HepG2 (cell line): ENCODE results near the gene JAG1. TPM values are rescaled to one million over a fixed set of nuclear protein-coding genes. Genes with fewer than 3 reads are reported as not detected.

Experiments used
- AFF4 ChIP-seq: sonication (generic); formaldehyde crosslinking; IDR thresholded peaks from 2 replicates; pipeline ENCODE4 v1.4.0; 2020; ENCODE audit warnings: missing genetic modification reagents
- BCL6 ChIP-seq: IDR thresholded peaks from 2 replicates; pipeline ENCODE4 v1.6.1; 2016; ENCODE audit warnings: missing genetic modification reagents, missing compliant biosample characterization
- JDP2 ChIP-seq: sonication (generic); formaldehyde crosslinking; IDR thresholded peaks from 2 replicates; pipeline ENCODE4 v1.8.1; 2022; ENCODE audit warnings: missing genetic modification reagents, borderline replicate concordance
- JUNB ChIP-seq: sonication (generic); formaldehyde crosslinking; IDR thresholded peaks from 2 replicates; pipeline ENCODE4 v1.8.0; 2022; ENCODE audit warnings: missing genetic modification reagents, mild to moderate bottlenecking, borderline replicate concordance
- MLXIP ChIP-seq: sonication (generic); formaldehyde crosslinking; IDR thresholded peaks from 2 replicates; pipeline ENCODE4 v1.9.0; 2021; ENCODE audit warnings: missing genetic modification reagents, borderline replicate concordance
- ONECUT2 ChIP-seq: sonication (generic); formaldehyde crosslinking; IDR thresholded peaks from 2 replicates; pipeline ENCODE4 v1.4.0; 2020; ENCODE audit warnings: missing genetic modification reagents
- RBFOX2 ChIP-seq: fragments of 200-400 bp; formaldehyde crosslinking; IDR thresholded peaks from 2 replicates; pipeline ENCODE4 v1.6.1; 2017; ENCODE audit warnings: low read depth, mild to moderate bottlenecking, low read length
- REXO4 ChIP-seq: sonication (generic); formaldehyde crosslinking; IDR thresholded peaks from 2 replicates; pipeline ENCODE4 v1.8.0; 2022; ENCODE audit warnings: missing genetic modification reagents, mild to moderate bottlenecking, borderline replicate concordance
- SALL2 ChIP-seq: sonication (generic); formaldehyde crosslinking; IDR thresholded peaks from 2 replicates; pipeline ENCODE4 v1.8.1; 2023; ENCODE audit warnings: mild to moderate bottlenecking, missing genetic modification reagents, inconsistent platforms
- TCF12 ChIP-seq, 2 experiments: fragments of 450-650 bp in 1 of 2; sonication (generic) in 1 of 2; formaldehyde crosslinking in 1 of 2; IDR thresholded peaks; 2 replicates each; pipeline versions ENCODE4 v1.6.1 to v1.8.0; 2017 to 2022; ENCODE audit warnings: antibody characterized with exemption in 1 of 2, mild to moderate bottlenecking in 1 of 2, missing genetic modification reagents in 1 of 2, moderate library complexity in 1 of 2
- TEAD3 ChIP-seq: optimal IDR thresholded peaks from 2 replicates; pipeline ENCODE3; 2016; ENCODE audit warnings: borderline replicate concordance
- ZNF20 ChIP-seq: sonication (generic); formaldehyde crosslinking; IDR thresholded peaks from 2 replicates; pipeline ENCODE4 v1.4.0; 2020; ENCODE audit warnings: mild to moderate bottlenecking, moderate library complexity, missing genetic modification reagents
- ZNF230 ChIP-seq: sonication (generic); formaldehyde crosslinking; IDR thresholded peaks from 2 replicates; pipeline ENCODE4 v1.4.0; 2020; ENCODE audit warnings: mild to moderate bottlenecking, missing genetic modification reagents
- ZNF446 ChIP-seq: sonication (generic); formaldehyde crosslinking; IDR thresholded peaks from 2 replicates; pipeline ENCODE4 v1.5.0; 2020; ENCODE audit warnings: mild to moderate bottlenecking, missing genetic modification reagents
- ZNF691 ChIP-seq: sonication (generic); formaldehyde crosslinking; IDR thresholded peaks from 2 replicates; pipeline ENCODE4 v1.4.0; 2020; ENCODE audit warnings: missing genetic modification reagents, low read depth, mild to moderate bottlenecking, borderline replicate concordance
- ZNF709 ChIP-seq: sonication (generic); formaldehyde crosslinking; IDR thresholded peaks from 2 replicates; pipeline ENCODE4 v1.5.0; 2020; ENCODE audit warnings: mild to moderate bottlenecking, missing genetic modification reagents
- ZNF746 ChIP-seq: sonication (generic); formaldehyde crosslinking; IDR thresholded peaks from 2 replicates; pipeline ENCODE4 v1.8.0; 2022; ENCODE audit warnings: mild to moderate bottlenecking, missing genetic modification reagents
- ZSCAN29 ChIP-seq: sonication (generic); formaldehyde crosslinking; conservative IDR thresholded peaks from 2 replicates; pipeline ENCODE4 v1.4.0; 2020; ENCODE audit warnings: mild to moderate bottlenecking, missing genetic modification reagents
- polyA plus RNA-seq, 8 experiments: library from polyadenylated mRNA; depleted of rRNA in 3 of 8; stranded (reverse) in 7 of 8; unstranded in 1 of 8; fragments of >200 nt; fragmentation: Illumina TruSeq in 4 of 8; extraction: Trizol in 4 of 8; gene quantifications; 2 replicates each; pipeline versions ENCODE4 v1.2.1 to v1.2.3, GENCODE V29; 2011 to 2016; ENCODE audit warnings: low read depth in 4 of 8, missing spikeins in 1 of 8, mixed read lengths in 1 of 8; ENCODE audit not compliant: insufficient read depth in 1 of 8
- total RNA-seq, 5 experiments: library from RNA; depleted of rRNA; stranded (reverse); fragments of >200 nt; fragmentation: Illumina TruSeq; extraction: Trizol; gene quantifications; 2 replicates each; pipeline ENCODE4 v1.2.3, GENCODE V29; 2016; ENCODE audit warnings: low read depth in 1 of 5
- TF ChIP-seq, protein P1 (sequence below): sonication (generic); formaldehyde crosslinking; IDR thresholded peaks from 2 replicates; pipeline ENCODE4 v1.4.0; 2020; ENCODE audit warnings: mild to moderate bottlenecking, missing genetic modification reagents
- TF ChIP-seq, protein P2 (sequence below): sonication (generic); formaldehyde crosslinking; IDR thresholded peaks from 2 replicates; pipeline ENCODE4 v1.4.0; 2020; ENCODE audit warnings: missing genetic modification reagents

JAG1 gene
- total and polyA plus RNA-seq, 2 of the 13 experiments (the other 11 are each of a cell fraction or from before 2014, with no cell fraction given), result 47.1 to 56.3 TPM

GRCh38 chr20:10672624-10673127 is 1.1 kb downstream of the JAG1 start (continued):
- TF ChIP-seq BCL6 (CRISPR knock-in tag), result 0 out of 2 replicates have a peak, but pooled peaks have one; percentile 45
- TF ChIP-seq, protein P1, sequence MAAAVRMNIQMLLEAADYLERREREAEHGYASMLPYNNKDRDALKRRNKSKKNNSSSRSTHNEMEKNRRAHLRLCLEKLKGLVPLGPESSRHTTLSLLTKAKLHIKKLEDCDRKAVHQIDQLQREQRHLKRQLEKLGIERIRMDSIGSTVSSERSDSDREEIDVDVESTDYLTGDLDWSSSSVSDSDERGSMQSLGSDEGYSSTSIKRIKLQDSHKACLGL (CRISPR knock-in tag), result no peak
- no peak for TF ChIP-seq JUNB
- no peak for TF ChIP-seq ZNF691 (CRISPR knock-in tag)
- no peak; the same call in 1 of the 2 replicates for TF ChIP-seq ZSCAN29 (CRISPR knock-in tag)
- 0 out of 2 replicates have a peak, but pooled peaks have one; percentile 58 for TF ChIP-seq ZNF230 (CRISPR knock-in tag)
- no peak for TF ChIP-seq TCF12 (IDR thresholded peaks at IDR 0.05)
- TF ChIP-seq TCF12 (CRISPR knock-in tag; IDR thresholded peaks at IDR 0.05), result peak; percentile 46; the same call in 1 of the 2 replicates
- TF ChIP-seq ZNF746 (CRISPR knock-in tag), result no peak
- no peak for TF ChIP-seq ZNF446 (CRISPR knock-in tag)
- no peak for TF ChIP-seq TEAD3 (CRISPR knock-in tag)
- TF ChIP-seq ZNF709, result 0 out of 2 replicates have a peak, but pooled peaks have one; percentile 39
- TF ChIP-seq AFF4 (CRISPR knock-in tag), result peak; percentile 85; the same call in 1 of the 2 replicates
- no peak for TF ChIP-seq MLXIP
- TF ChIP-seq ONECUT2 (CRISPR knock-in tag), result peak; percentile 60
- no peak; the same call in 1 of the 2 replicates for TF ChIP-seq JDP2 (CRISPR knock-in tag)
- TF ChIP-seq SALL2 (CRISPR knock-in tag), result peak; percentile 60
- TF ChIP-seq, protein P2, sequence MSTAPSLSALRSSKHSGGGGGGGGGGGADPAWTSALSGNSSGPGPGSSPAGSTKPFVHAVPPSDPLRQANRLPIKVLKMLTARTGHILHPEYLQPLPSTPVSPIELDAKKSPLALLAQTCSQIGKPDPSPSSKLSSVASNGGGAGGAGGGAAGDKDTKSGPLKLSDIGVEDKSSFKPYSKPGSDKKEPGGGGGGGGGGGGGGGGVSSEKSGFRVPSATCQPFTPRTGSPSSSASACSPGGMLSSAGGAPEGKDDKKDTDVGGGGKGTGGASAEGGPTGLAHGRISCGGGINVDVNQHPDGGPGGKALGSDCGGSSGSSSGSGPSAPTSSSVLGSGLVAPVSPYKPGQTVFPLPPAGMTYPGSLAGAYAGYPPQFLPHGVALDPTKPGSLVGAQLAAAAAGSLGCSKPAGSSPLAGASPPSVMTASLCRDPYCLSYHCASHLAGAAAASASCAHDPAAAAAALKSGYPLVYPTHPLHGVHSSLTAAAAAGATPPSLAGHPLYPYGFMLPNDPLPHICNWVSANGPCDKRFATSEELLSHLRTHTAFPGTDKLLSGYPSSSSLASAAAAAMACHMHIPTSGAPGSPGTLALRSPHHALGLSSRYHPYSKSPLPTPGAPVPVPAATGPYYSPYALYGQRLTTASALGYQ (CRISPR knock-in tag), result no peak
- TF ChIP-seq ZNF20 (CRISPR knock-in tag), result peak; percentile 34; the same call in 1 of the 2 replicates
- peak; percentile 4; the same call in 1 of the 2 replicates for TF ChIP-seq RBFOX2
- TF ChIP-seq REXO4 (CRISPR knock-in tag), result no peak
